Thymus (tissue), 11 donors: ENCODE results near the gene ANP32A. TPM values are rescaled to one million over a fixed set of nuclear protein-coding genes. Genes with fewer than 3 reads are reported as not detected.
A peak's percentile ranks its signal among the peaks of the same experiment; 100 is the strongest.

Experiments
- DNase-seq, 9 donors: peaks; one replicate each; pipeline ENCODE4 v3.0.0-alpha.2; 2013; ENCODE audit warnings: low spot score in 9 of 9, low read depth in 6 of 9, missing footprints in 1 of 9
- H3K27ac ChIP-seq, 2 donors: one replicate each; pipeline ENCODE4 v1.5.1; 2013; ENCODE audit warnings: control low read depth in 1 of 2, low read depth in 1 of 2, low read length in 1 of 2, mild to moderate bottlenecking in 1 of 2, moderate library complexity in 1 of 2
- H3K27me3 ChIP-seq, 2 donors: one replicate each; pipeline ENCODE4 v1.5.1; 2013; ENCODE audit warnings: low read length in 1 of 2; ENCODE audit not compliant: control insufficient read depth in 2 of 2, insufficient read depth in 1 of 2
- H3K36me3 ChIP-seq, 2 donors: one replicate each; pipeline ENCODE4 v1.5.1; 2013; ENCODE audit warnings: low read length in 1 of 2, mild to moderate bottlenecking in 1 of 2, moderate library complexity in 1 of 2; ENCODE audit not compliant: control insufficient read depth in 2 of 2, insufficient read depth in 2 of 2
- H3K4me1 ChIP-seq, 2 donors: one replicate each; pipeline ENCODE4 v1.5.1; 2013; ENCODE audit warnings: low read length in 2 of 2; ENCODE audit not compliant: control insufficient read depth in 2 of 2, insufficient read depth in 2 of 2
- H3K4me3 ChIP-seq, 2 donors: one replicate each; pipeline ENCODE4 v1.5.1; 2013; ENCODE audit warnings: low read length in 2 of 2, control low read depth in 1 of 2, mild to moderate bottlenecking in 1 of 2
- H3K9me3 ChIP-seq, 2 donors: one replicate each; pipeline ENCODE4 v1.5.1; 2013; ENCODE audit warnings: low read length in 1 of 2, mild to moderate bottlenecking in 1 of 2; ENCODE audit not compliant: control insufficient read depth in 2 of 2, insufficient read depth in 1 of 2
- WGBS: extraction: QIAGEN DNeasy Blood & Tissue Kit; methylation state at CpG from one replicate; pipeline ENCODE4 v1.1.7; 2013; 5-methylcytosine and 5-hydroxymethylcytosine counted together
- polyA plus RNA-seq: library from polyadenylated mRNA; stranded (reverse); fragments of 200-250 nt; gene quantifications from one replicate; pipeline ENCODE4 v1.2.3, GENCODE V29; 2013
- total RNA-seq: library from RNA; stranded (reverse); fragments of 120-200 nt; gene quantifications from one replicate; pipeline ENCODE4 v1.2.4, GENCODE V29; 2013
- donor health status: healthy.

The ANP32A gene
- total and polyA plus RNA-seq, 2 donors: 115 to 142 TPM

DNA sequence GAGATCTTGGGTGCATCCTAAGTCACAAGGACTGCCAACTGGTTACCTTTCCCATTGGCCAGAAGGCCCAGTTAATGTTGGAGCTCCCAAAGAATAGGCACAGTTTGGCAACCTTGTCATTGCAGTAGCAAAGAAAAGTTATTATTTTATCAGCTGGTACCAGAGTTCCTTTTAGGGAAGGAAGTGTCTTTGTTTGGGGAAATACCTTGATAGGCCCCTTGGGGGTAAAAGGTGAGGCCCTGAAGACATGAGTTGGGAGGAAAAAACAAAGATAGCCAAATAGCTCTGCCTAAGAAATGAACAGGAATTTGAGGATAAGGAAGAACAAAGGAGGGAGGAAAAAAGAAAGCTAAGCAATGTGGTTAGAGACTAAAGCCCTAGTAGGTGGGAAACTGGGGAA, 85.8 kb downstream of the ANP32A start:
- H3K36me3 ChIP-seq: no peaks in the 10 kb centered on the region
- DNase-seq: no peak
- no peaks in the 10 kb centered on the region for H3K27me3 ChIP-seq
- no peak overlapping the region for H3K27ac ChIP-seq
- H3K4me3 ChIP-seq: no peak overlapping the region
- H3K4me1 ChIP-seq: no peaks in the 10 kb centered on the region
- H3K9me3 ChIP-seq: no peaks in the 10 kb centered on the region

DNA sequence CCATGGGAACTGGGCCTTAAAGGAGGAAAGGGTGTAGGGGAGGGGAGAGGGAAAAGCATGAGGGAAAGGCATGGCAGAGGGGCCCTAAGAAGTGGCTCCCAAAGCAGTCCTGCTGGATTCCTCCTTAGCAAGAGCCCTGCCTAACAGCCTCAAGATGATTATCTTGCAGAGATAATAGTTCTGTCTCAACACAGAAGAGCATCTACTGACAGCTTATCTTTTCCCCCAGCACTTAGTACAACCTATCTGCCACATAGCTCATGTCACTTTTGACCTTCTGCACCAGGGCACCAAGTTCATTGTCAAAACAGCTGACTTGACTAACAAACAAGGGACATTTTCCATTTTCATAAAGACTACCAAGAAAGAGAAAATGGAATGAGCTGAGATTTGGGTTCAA, 86.3 kb downstream of the ANP32A start:
- no peak for DNase-seq
- Histone ChIP-seq H3K27me3 (no peaks in the 10 kb centered on the region), H3K4me3 (no peak overlapping the region), H3K36me3 (no peaks in the 10 kb centered on the region), H3K9me3 (no peaks in the 10 kb centered on the region), H3K4me1 (no peaks in the 10 kb centered on the region), H3K27ac (no peak overlapping the region)

DNA sequence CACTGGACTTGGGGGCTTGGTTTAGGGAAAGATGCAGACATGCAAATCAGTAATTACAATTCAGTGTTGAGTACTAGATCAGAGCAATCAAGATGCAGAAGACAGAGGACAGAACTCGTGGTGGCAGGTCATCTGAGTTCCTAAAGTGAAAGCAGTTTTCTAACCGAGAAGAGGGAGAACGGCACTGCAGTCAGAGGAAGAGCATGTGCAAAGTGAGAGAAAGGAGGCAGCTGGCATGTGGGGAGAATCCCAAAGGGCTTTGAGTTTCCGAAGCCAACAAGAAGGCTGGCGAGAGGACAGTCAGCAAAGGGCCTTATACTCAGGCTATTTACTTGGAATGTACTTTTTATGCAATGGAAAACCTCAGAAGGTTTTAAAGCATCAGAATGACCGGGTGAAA, 87.0 kb downstream of the ANP32A start:
- no peaks in the 10 kb centered on the region for H3K9me3 ChIP-seq
- 35% methylated on average over 6 of the region's 6 CpGs for WGBS
- H3K4me1 ChIP-seq: no peaks in the 10 kb centered on the region
- H3K27ac ChIP-seq: no peak overlapping the region
- no peaks in the 10 kb centered on the region for H3K36me3 ChIP-seq
- H3K4me3 ChIP-seq: no peak overlapping the region
- no peaks in the 10 kb centered on the region for H3K27me3 ChIP-seq
- DNase-seq: no peak

DNA sequence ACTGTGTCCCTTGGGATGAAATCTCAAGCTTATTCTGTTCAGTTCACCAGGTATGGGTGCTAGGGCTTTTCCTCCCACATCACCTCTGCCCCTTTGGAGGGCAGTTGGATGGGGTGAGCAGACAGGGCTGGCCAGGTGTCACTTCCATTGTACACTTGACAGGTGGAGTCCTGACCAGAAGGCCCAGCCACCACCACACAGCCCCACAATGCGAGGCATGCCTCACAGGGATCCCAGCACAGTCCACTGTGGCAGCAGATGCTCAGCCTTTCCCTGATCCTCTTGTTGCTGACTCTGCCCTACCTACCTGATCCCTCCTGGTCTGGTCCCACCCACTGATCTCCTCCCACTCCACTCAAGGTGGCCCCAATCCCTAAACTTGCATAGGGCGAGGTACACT, 88.2 kb downstream of the ANP32A start:
- WGBS: 100% methylated on average over 2 of the region's 2 CpGs
- Histone ChIP-seq H3K4me1 (no peaks in the 10 kb centered on the region), H3K36me3 (no peaks in the 10 kb centered on the region), H3K27ac (no peak overlapping the region), H3K9me3 (no peaks in the 10 kb centered on the region), H3K27me3 (no peaks in the 10 kb centered on the region), H3K4me3 (no peak overlapping the region)
- no peak for DNase-seq

DNA sequence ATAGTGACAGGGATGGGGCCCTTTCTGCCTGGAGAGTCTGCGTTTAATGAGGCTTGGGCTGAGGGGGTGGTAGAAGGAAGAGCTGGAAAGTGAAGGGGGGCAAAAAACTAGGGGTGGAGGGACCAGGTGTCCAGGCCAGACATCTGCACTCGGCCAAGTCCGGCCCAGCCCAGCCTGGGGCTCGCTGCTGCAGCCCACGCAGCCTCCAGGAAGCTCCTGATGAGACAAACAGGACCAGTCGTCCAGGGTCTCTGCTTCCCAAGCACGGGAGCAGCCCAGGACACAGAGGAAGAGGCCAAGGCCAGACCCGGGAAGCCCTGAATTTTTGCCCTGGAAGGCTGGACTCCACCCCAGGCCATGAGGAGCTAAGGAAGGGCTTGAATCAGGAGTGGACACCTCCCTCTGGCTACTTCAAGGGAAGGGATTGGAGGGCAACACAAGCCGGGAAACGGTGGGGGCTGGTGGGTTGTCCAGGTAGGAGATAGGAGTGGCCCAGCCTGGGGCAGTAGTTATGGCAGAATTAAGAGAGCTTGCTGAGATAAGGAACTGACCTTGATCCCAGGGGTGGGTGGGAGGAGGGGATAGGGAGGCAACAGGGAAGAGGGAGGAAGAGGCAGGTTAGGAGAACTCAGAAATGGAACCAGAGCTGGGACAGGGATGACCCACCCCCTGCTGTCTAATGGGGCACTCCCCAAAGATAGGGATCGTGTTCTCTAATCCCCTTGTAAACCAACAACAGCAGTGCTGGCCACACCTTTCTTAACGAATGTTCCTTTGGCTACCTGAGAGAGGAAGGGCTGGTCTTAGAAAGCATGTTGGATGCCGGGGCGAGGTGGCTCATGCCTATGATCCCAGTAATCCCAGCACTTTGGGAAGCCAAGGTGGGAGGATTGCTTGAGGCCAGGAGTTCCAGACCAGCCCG, 89.5 kb downstream of the ANP32A start:
- peaks cover 0 to 5% of the 10 kb centered on the region in 2 donors for H3K27me3 ChIP-seq
- H3K4me1 ChIP-seq: peaks cover 0 to under 1% of the 10 kb centered on the region in 2 donors
- no peaks in the 10 kb centered on the region for H3K9me3 ChIP-seq
- 83% methylated on average over 15 of the region's 15 CpGs for WGBS
- DNase-seq: no peak
- no peak overlapping the region for H3K27ac ChIP-seq
- H3K4me3 ChIP-seq: no peak overlapping the region
- no peaks in the 10 kb centered on the region for H3K36me3 ChIP-seq

DNA sequence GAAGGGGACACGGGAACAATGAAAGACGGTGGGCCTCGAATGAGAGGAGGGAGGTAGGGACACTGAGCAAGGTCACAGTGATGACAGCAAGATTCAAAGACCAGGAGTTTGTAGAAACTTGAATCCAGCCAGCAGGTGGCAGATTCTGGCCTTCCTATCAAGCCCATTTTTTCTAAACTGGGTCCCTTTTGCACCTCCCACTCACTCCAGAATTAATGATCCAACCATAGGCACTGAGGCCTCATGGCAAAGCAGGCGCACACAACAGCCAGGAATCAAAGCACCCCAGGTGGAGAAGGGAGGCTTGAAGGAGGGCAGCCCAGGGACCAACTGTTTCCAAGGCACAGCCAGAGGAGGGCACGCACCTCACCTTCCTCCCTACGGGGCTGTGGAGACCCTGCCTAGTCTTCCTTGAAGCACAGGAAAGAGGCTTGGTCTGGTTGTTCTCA, 90.2 kb downstream of the ANP32A start:
- 86% methylated on average over 6 of the region's 6 CpGs for WGBS
- Histone ChIP-seq H3K4me3 (no peak overlapping the region), H3K9me3 (no peaks in the 10 kb centered on the region), H3K27me3 (peaks cover 0 to 12% of the 10 kb centered on the region in 2 donors), H3K36me3 (no peaks in the 10 kb centered on the region), H3K27ac (no peak overlapping the region), H3K4me1 (peaks cover 0 to 6% of the 10 kb centered on the region in 2 donors)
- peak in 7 of 9 donors; percentile 10 to 59 (median 20) for DNase-seq

DNA sequence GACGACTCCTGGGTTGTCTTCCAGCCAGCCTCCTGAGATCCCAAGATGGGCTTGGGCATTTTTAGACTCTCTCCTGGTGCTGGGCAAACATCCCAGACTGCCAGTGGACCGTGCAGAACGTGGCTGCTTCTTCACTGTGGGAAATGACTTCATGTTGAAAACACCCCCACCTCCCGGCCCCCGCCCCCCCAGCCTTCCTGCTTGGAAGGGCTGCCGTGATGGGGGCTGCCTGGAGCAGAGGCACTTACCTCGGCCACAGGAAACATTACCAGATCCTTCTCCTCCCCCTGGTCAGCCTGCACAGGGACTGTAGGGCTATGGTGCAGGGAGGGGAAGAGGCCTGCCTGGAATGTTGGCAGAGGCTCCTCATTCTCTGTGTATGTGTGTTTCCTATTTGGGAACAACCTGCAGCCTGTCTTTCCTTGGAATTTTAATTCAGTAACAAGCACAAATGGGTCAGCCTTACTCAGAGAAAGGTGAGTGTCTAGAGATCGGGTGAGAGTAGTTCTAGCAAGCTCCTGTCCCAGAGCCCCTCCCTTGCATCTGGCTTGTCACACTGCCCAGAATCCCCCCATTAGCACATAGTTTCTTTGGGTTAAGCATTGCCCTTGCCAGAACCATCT, 90.8 kb downstream of the ANP32A start:
- H3K27ac ChIP-seq: no peak overlapping the region
- H3K36me3 ChIP-seq: no peaks in the 10 kb centered on the region
- peaks cover 0 to 6% of the 10 kb centered on the region in 2 donors for H3K4me1 ChIP-seq
- H3K9me3 ChIP-seq: no peaks in the 10 kb centered on the region
- WGBS: 83% methylated on average over 8 of the region's 8 CpGs
- peaks cover 0 to 12% of the 10 kb centered on the region in 2 donors for H3K27me3 ChIP-seq
- DNase-seq: no peak
- H3K4me3 ChIP-seq: no peak overlapping the region

Other genes starting within 250 kb of the ANP32A start
- 0.57 TPM for gene CORO2B, start 241.9 kb downstream of the ANP32A start, total RNA-seq
- 1.3 TPM for gene CORO2B, start 241.9 kb downstream of the ANP32A start, polyA plus RNA-seq
- gene SPESP1, start 109.6 kb upstream of the ANP32A start, total RNA-seq: 3.7 TPM
- gene SPESP1, start 109.6 kb upstream of the ANP32A start, polyA plus RNA-seq: 3.8 TPM
- 0.19 TPM for gene NOX5, start 193.8 kb upstream of the ANP32A start, total RNA-seq
- gene NOX5, start 193.8 kb upstream of the ANP32A start, polyA plus RNA-seq: 0.66 TPM